ENCODE data around the gene TEAD1. TPM values are rescaled to one million over a fixed set of nuclear protein-coding genes. Genes with fewer than 3 reads are reported as not detected.

The TEAD1 gene
- total RNA-seq, 4 donors from 2014 or later: 38.8 to 110 (median 75.3) TPM

GRCh38 chr11:12859872-12860657, 185.8 kb downstream of the TEAD1 start:
- Histone ChIP-seq H3K27ac (peak overlapping the region in 1 of 2 donors; percentile 18), H3K4me1 (no peaks in the 10 kb centered on the region), H3K4me3 (no peak overlapping the region), H3K27me3 (no peaks in the 10 kb centered on the region), H3K9me3 (no peaks in the 10 kb centered on the region), H3K36me3 (no peaks in the 10 kb centered on the region)
- TF ChIP-seq CTCF (IDR thresholded peaks at IDR 0.05) (no peak), POLR2A (IDR thresholded peaks at IDR 0.05) (no peak)
- intact Hi-C loops (cut with DNase I; ENCODE audit: low total_unique reads): no loop called here
- no peak for DNase-seq

GRCh38 chr11:12860827-12861226, 186.6 kb downstream of the TEAD1 start:
- DNase-seq: no peak
- Histone ChIP-seq H3K36me3 (no peaks in the 10 kb centered on the region), H3K4me3 (no peak overlapping the region), H3K9me3 (no peaks in the 10 kb centered on the region), H3K27ac (peak overlapping the region in 1 of 2 donors; percentile 0), H3K4me1 (no peaks in the 10 kb centered on the region), H3K27me3 (no peaks in the 10 kb centered on the region)
- TF ChIP-seq POLR2A (IDR thresholded peaks at IDR 0.05) (no peak), CTCF (IDR thresholded peaks at IDR 0.05) (no peak)
- intact Hi-C loops (cut with DNase I; ENCODE audit: low total_unique reads): no loop called here

- intact Hi-C loops (cut with DNase I; ENCODE audit: low total_unique reads): no loop called here
- peak; percentile 59 to 64 for DNase-seq
These were observed 188.7 kb downstream of the TEAD1 start for GRCh38 chr11:12862696-12863469.

DNA sequence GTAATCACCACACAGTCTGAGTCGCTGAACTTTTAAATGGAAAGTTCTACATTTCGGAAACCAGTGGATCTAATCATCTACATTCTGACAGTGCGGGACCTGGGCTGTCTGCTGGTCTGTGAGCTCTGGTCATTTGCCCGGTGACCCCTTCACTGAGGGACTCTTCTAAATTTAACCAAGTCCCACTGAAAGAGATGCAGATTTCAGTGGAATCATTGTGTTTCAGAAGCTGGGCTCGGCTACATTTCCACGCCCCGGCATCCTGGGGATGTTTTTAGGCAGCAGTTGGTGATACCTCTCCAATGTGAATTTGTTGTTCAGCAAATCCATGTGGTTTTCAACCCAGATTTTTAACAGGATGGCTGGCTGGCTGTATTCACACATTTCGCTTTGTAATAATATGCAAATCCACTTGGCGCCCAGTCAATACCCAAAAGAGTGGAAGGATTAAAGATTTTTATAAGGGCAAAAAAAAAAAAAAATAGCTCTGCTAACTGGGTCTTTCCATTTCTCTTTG, 189.4 kb downstream of the TEAD1 start:
- Histone ChIP-seq H3K27me3 (no peaks in the 10 kb centered on the region), H3K9me3 (no peaks in the 10 kb centered on the region), H3K36me3 (no peaks in the 10 kb centered on the region), H3K4me1 (no peaks in the 10 kb centered on the region), H3K4me3 (peak overlapping the region in 1 of 2 donors; percentile 14), H3K27ac (peak overlapping the region; percentile 76 to 80)
- DNase-seq: no peak
- intact Hi-C loops (cut with DNase I; ENCODE audit: low total_unique reads): no loop called here
- TF ChIP-seq POLR2A (IDR thresholded peaks at IDR 0.05) (no peak), CTCF (IDR thresholded peaks at IDR 0.05) (no peak)

More at GRCh38 chr11:12862696-12863469, 188.7 kb downstream of the TEAD1 start:
- no peaks in the 10 kb centered on the region for H3K4me1 ChIP-seq
- H3K27me3 ChIP-seq: no peaks in the 10 kb centered on the region
- no peaks in the 10 kb centered on the region for H3K36me3 ChIP-seq
- H3K27ac ChIP-seq: peak overlapping the region; percentile 76 to 80
- H3K9me3 ChIP-seq: no peaks in the 10 kb centered on the region
- TF ChIP-seq POLR2A (IDR thresholded peaks at IDR 0.05) (no peak), CTCF (IDR thresholded peaks at IDR 0.05) (no peak)
- peak overlapping the region in 1 of 2 donors; percentile 14 for H3K4me3 ChIP-seq
